T-helper 2 cell (primary cell): Measurements from ENCODE around the gene SV2C.
"Not testable (repeated sequence)": the region's sequence is repeated elsewhere in the genome, so short reads cannot be mapped to it uniquely, and the experiment has no call there.

Experiments
- DNase-seq, 5 experiments: peaks; one replicate each; pipeline versions ENCODE4 v3.0.0 to v3.0.0-alpha.2; 2012 to 2022
- total RNA-seq, 2 donors: gene quantifications; one replicate each; lab custom pipeline; 2026; lab: John Stamatoyannopoulos, UW

The SV2C gene, protein sequence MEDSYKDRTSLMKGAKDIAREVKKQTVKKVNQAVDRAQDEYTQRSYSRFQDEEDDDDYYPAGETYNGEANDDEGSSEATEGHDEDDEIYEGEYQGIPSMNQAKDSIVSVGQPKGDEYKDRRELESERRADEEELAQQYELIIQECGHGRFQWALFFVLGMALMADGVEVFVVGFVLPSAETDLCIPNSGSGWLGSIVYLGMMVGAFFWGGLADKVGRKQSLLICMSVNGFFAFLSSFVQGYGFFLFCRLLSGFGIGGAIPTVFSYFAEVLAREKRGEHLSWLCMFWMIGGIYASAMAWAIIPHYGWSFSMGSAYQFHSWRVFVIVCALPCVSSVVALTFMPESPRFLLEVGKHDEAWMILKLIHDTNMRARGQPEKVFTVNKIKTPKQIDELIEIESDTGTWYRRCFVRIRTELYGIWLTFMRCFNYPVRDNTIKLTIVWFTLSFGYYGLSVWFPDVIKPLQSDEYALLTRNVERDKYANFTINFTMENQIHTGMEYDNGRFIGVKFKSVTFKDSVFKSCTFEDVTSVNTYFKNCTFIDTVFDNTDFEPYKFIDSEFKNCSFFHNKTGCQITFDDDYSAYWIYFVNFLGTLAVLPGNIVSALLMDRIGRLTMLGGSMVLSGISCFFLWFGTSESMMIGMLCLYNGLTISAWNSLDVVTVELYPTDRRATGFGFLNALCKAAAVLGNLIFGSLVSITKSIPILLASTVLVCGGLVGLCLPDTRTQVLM
- total RNA-seq = 0.13 to 1.2 reads per million in 2 donors

DNA sequence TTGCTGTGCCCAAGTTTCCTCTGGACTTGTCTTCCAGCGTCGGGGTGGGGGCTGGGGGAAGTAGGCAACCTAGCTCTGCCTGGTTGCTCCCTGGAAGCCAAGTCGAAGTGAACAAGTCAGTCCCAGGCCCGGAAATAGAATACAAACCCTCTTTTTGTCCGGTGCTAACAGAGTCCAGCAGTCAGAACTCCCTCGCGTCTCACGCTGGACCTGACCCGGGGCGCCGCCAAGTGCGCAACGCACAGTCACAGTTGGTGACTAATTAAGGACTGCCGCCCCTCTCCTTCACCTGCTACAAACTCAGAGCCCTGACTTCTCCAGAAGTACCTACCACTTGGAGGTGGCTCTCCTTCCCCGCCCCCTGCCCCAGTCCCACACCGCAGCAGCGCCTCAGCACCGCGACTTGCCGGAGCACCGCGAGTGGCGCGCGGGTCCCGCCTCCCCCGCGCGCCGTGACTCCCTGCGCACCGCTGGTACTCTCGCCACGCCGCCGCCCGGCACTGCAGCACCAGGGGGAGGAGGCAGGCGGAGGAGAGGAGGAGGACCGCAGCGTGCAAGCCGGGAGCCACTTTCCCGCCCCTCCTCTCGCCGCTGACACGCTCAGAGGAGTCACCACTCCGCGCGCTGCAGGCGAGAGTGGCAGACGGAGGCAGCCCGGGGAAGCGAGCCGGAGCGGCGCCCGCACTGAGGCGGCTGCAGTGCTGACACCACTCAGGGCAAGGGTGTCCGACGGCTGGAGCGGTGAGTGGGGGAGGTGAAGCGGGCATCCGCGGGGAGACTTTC, at the start of gene SV2C:
Gene SV2C (plus strand): TSS at position 612 of the 783 bp plus-strand sequence. CDS start 48,368 bp downstream, outside the sequence.
- DNase-seq = peak in 2 of 5 experiments; percentile 34 to 76

DNA sequence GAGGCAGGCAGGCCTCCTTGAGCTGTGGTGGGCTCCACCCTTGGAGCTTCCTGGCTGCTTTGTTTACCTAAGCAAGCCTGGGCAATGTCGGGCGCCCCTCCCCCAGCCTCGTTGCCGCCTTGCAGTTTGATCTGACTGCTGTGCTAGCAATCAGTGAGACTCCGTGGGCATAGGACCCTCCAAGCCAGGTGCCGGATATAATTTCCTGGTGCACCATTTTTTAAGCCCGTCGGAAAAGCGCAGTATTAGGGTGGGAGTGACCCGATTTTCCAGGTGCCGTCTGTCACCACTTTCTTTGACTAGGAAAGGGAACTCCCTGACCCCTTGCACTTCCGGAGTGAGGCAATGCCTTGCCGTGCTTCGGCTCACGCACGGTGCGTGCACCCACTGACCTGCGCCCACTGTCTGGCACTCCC, 45.4 kb upstream of the SV2C start:
- DNase-seq = peak in 1 of 5 experiments; percentile 60

DNA sequence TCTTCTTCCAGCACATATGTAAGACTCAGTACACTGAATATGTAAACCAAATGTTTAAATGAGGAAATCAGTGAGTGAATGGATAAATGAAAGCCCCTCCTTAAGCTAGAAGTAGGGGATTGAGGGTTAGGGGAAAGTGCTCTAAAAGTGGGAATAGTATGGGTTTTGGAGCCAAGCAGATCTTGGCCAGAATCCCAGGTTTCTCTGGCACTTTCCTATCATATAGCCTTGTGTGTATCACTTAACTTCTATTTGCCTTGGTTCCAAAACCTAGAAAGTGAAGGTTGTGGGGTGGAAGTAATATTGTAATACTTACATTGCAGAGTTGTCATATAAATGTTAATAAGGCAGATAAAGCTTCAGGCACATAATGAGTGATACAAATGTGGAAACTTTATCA, 45.0 kb upstream of the SV2C start:
- DNase-seq = no peak

DNA sequence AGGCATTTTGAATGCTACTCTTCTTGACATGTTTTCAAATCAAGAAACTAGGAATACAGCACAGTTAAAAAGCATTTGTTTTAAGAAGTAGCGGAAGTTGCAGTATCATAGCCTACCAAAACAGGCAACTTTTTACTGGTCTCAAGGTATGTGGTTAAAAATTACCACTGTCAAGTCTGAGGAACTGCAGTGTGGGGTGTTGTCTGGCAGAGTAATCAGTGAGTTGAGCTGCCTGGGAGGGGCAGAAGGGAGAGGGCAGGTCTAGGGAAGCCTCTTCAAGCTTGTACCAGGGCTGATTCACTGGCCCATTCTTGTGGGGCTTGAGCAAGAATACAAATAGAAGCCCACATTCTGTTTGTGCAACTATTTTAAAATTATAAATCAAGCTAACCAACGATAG, 42.4 kb upstream of the SV2C start:
- peak in 1 of 5 experiments; percentile 57 for DNase-seq

DNA sequence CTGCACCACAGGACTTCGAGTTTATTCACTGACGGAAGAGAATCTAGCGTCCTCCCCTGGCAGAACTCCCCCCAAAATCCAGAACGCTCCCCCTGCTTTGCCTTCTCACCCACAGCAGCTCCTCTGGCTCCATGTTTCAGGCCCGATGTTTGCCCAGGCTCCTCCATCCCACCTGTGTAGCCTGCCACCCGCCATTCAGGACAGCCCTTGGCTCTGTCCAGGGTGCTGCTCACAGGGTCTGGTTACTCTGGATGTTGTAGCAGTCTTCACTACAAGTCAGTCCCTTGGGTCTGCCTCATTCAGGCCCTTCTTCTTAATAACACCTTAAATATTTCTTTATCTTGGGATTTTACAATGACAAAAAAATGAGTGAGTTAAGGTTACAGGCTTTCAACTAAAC, 41.3 kb upstream of the SV2C start:
- peak in 1 of 5 experiments; percentile 13 for DNase-seq

DNA sequence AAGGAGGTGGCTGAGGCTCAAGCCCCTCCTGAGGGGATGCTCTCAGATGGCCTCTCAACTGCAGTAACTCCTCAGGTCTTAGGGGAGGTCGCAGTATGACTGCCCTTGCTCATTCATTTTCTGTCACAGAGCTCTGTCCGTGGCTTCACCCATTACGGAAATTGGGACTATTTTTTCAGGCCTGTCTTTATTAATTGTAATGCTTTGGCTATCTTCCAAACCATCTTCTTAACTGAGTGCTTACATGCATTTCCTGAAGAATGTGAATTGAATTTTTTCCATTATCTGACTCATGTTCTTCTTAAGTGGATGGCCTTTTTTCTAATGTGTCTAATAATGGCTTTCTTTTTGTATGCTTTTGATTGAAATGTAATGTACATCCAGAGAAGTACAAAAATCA, 36.4 kb upstream of the SV2C start:
- no peak for DNase-seq

DNA sequence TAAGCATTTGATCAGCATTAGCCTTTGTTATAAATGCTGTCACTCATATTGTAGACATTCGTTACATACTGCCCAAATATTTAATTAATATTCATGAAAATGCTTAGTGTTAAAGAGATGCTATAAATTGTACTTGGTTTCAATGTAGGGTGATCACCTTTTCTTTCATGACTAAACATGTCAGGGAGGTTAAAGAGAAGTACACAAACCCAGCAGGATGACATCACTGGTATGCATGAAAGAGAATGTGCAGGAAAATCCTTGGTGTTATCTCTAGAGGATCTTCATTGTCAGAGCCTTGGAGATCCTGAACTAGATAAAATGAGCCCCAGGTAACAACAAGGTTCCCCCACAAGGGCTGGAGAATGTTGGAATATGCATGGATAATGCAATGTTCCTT, 33.0 kb upstream of the SV2C start:
- no peak for DNase-seq

DNA sequence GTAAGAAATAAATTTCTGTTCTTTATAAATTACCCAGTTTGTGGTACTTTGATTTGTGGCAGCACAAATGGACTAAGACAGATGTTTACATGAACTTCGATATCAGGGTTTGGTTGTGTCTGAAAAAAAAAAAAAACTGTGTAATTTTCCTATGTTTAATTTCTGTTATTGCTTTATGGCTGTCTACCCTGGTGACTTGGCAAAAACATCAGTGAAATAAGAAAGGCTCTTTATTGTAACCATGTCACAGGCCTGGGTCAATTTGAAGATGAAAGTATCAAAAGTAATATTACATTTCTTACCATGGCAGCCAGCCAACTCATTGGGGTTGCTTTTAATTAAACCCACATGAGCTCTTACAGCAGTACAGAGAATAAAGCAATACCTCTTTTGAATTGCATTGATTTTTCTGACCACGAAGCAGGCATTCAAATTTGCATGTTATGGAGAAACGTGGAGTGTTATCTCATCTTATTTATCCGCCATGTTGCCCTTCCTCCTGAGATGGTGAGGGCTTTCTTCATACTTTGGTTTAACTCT, 20.6 kb upstream of the SV2C start:
- no peak for DNase-seq

DNA sequence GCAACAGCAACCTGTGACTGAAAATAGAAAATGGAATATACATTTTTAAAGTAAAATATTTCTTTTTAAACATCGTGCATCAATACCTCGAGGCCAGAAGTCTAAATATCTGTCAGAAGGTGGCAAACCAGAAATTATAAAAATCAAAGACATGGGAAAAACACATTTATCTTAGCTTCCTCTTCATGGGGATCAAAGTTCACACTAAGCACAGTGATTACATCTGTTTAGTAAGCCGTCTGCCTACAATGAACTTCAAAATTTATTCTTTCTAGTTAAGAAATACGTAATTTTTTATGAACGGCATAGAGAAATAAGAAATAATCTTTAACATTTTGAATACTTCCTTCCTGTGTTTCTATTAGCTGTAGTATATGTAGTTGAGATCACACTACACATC, 17.9 kb upstream of the SV2C start:
- no peak for DNase-seq

DNA sequence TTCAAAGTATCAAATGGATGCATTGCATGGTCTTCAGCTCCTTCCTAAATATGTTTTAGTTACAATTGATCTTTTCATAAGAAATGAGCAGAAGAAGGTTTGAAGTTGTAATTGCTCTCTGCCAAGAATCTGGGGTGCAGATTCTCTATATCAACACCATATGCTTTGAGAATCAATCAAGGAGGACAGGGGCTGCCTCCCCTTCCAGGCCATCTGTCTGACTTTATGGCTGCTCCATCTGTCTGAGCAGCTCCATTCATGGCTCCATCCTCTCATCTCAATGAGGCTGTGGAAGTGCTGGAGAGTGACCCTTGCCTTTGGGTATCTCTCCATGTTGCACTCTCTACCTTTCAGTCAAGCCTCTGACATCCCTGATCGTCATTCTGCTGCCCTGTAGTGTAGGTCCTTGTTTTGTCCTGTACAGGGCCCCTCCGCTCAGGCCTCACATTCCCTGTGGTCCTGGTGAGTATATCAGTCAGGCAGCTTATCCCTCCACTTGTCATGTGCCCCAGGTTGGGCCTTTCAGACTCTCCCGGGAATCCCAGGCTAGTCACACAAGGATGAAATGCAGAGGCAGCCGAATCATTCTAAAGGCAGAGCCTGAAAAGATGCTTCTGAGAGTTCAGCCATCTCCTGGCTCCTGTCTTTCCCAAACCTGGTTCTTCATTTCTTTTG, 14.0 kb upstream of the SV2C start:
- DNase-seq = no peak

DNA sequence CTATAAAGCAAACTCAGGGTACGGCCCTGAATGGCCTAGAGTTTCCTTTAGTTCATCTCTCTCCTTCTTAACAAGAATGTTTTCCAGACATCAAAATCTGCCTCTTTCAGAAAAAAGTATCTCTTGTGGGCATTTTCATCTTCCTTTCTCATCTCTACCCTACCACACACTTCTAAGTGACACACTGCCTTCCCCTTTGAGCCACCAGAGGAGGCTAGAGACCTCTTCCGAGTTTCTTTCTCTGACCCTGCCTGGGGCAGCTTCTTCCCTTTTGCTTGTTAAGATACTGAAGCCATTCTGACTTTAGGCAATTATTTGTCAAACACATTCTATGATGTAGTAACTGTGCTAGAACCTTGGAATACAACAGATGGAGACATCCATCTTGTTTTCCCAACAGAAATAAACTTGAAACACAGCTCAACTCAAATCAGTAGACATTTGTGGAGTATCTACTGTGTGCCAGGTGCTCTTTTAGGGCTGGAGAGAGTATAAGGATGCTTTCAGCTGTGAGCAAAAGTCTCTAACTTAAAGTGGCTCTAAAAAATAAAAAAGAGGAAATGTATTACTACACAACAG, 8.6 kb upstream of the SV2C start:
- DNase-seq = peak in 1 of 5 experiments; percentile 68

DNA sequence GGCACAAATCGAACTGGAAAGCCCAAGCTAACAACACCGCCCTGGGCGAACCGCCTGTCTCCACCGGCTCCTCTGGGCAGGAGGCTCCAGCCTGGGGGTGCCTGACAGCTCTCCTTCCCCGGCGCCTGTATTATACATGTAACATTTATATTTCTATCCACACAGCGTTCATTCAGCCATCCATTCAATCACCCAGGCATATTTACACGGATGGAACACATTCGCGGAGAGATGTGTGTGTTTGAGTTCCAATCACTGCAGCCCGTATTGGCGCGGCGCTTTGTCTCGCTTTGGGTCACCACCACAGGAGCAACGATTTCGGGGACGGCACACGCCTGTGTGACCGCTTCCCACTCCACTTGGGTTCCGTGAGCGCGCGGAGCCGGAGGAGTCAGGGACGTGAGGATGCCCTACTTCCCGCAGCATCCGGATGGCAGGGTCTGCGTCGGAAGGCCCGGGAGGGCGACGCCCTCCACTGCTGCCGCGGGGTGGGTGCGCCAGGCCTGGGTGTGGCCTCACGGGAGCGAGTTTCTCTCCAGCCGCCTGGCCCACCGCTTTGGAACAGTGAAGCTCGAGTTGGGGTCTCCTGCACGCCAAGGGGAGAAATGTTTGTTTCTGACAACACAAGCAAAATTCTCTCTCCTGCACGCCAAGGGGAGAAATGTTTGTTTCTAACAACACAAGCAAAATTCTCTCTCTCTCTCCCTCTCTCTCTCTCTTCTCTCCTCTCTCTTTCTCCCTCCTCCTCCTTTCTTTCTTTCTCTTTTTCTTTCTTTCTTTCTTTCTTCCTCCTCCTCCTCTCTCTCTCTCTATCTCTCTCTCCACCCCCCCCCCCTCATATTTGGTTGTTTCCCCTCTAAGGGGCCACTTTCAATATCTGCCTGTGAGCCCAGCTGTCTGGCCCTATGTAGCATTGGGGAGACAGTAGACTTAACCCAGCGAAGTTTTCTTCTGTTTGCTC, 1.1 kb upstream of the SV2C start:
- peak in 1 of 5 experiments; percentile 19 for DNase-seq

DNA sequence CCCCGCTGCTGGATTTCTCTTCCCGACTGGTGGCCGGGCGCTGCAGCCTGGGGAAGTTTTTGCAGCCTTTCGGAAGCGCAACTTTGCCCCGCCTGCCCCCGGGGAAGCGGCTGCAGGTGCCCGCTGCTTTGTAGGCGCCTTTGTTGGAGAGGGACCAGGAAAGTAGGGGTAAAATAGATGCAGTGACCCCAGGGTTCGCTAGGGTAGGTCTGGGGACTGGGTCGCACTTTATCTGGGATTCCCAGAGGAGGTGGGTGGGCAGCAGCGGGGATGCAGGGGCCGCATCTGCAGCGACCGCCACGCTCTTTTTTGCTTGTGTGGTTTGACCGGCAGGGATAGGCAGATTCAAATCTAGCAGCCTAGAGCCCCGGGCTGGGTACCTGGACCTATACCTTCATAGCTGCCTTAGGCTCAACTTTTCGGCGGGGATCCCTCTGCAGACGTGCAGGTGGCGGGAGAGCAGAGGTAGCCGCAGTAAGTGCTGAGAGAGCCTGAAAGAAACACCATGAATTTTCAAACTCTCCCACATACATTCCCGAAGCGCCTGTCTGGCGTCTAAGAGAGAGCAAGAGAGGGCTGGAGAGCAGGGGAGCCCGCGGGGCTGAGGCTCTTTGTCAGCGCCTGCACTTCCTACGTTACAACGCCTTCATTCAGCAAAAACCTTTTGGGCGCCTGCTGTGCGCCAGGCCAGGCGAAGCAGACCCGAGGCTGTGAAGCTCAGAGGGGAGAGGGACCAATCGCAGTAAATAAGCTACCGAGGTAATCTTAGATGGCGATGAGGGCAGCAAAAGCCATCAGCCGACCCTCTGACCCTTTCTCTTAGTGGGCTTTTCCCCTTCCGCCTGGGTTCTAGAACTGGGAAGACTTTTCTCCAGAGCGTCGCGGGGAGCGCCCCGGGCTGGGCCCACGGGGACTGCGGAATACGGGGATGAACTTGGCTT, 642 bp downstream of the SV2C start:
- DNase-seq = peak in 1 of 5 experiments; percentile 56

DNA sequence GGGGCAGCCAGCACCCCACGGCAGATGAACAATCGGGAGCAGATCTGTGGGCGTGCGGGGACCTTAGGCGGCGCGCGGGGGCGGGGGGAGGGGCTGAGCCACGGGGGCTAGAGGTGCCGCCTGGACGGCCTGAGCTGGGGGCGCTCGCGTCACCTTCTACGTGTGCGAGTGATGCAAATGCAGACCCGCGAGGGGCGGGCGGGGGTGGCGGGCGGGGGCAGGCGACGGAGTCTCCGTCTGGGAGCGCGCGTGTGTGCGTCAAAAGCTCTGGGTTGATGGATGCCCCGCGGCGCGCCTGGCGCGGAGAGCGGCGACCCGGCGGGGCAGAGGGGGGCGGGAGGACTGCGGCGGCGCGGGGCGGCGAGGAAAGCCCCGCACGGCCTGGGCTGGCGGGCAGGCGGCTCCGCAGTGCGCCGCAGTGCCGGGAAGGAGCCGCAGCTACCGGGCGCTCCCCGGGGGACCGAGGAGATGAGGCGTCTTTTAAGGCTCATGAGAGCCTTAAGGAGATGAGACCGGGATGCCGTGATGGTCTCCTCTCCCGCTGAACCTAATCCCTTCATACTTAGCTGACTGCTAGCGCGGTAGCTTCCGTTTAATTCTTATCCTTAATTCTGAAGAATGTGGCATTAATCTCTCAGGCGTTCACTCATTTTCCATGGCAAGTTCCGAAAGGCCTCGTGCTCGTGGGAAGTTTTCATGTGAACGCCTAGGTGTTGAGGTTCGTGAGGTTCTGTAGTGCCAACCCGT, 1.5 kb downstream of the SV2C start:
- DNase-seq = peak in 1 of 5 experiments; percentile 54

DNA sequence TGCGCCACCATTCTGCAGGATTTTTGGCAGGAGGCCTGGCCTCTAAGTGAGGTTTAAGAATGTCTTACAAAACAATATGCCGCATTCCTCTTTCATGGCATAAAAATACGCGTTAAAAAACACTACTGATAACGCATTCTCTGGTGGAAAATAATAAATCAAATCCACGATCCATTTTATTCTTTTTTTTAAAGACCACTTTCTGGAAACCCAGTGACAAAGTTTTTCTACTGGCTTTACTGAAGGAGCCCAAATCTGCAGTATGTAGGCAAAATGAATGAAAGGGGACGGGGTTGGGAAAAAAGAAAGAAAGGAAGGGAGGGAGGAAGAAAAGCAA, 2.0 kb downstream of the SV2C start:
- no peak for DNase-seq

DNA sequence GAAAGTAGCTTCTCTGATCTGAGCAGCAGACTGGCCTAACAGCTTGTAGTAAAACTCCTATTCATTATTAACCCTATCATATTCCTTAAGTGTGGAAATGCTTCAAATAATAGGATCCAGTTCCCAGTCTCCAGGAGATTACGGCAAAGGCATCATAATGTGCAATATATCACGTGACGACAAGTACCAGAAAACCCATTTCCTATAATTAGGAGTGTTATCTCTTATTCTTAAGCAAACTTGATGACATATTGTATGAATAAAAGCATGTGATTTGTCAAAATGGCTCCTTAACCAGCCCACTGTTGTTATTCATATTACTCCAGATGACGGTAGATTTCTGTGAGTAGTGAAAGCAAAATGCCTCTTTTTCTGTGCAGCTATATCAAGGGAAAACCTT, 2.9 kb downstream of the SV2C start:
- DNase-seq = no peak

DNA sequence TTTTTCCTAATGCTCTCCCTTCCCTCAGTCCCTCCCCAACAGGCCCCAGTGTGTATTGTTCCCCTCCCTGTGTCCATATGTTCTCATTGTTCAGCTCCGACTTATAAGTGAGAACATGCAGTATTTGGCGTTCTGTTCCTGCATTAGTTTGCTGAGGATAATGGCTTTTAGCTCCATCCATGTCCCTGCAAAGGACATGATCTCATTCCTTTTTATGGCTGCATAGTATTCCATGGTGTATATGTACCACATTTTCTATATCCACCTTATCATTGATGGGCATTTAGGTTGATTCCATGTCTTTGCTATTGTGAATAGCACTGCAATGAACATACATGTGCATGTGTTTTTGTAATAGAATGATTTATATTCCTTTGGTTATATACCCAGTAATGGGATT, 6.0 kb downstream of the SV2C start:
- not testable (repeated sequence) for DNase-seq

DNA sequence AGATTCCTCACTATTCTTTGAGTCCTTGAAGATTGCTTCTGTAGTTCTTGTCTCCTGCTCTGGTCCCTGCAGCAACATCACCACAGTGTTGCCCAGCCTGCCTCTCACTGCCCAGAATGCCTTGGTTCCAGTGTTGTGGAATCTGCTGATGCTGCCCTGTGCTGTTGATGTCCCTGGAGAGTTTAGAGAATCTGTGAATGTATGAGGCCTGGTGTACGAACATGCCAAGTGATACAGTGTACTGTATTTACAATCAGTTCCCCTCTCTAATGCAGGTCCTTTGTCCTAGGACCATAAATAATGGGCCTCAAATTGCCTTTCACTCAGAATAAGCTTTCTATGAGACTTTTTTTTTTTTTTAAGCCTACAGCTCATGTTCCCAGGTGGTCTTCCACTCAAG, 8.2 kb downstream of the SV2C start:
- no peak for DNase-seq

DNA sequence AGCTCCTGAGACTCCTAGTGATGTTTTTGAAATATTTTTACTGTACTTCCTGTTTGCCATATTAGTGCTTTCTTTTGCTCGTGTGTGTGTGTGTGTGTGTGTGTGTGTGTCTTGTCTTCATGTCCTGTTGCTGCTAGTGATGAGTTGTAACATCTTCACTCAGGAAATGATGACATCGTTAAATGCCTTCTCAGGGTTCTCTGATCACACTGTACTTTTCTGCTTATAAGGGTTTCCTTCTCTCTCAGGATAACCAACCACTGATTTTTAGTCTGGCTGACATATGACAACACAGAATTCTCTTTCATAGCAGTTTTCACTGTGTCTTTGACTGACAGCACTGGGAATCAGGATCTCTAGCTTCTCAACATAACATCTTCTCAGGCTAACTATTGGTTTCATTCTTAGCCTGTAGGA, 16.1 kb downstream of the SV2C start:
- DNase-seq = peak in 2 of 5 experiments; percentile 22 to 93
